Subcutaneous adipose tissue (tissue), 4 donors: ENCODE measurements around the gene FHOD3. TPM values are rescaled to one million over a fixed set of nuclear protein-coding genes. Genes with fewer than 3 reads are reported as not detected.

Experiments
- total RNA-seq, 4 donors: library from RNA; depleted of rRNA; stranded (reverse); fragments of >200 nt; gene quantifications; one replicate each; pipeline ENCODE4 v1.1.0, GENCODE V29; 2016
- TF ChIP-seq, protein P1 (sequence below): fragments of 450-650 bp; IDR thresholded peaks from one replicate; pipeline ENCODE4 v1.5.1; 2016; ENCODE audit warnings: low read depth, mild to moderate bottlenecking, control low read depth, antibody characterized with exemption, moderate library complexity

The FHOD3 gene
- total RNA-seq, 4 donors from 2014 or later, result 1.5 to 5.4 (median 3.3) TPM

DNA sequence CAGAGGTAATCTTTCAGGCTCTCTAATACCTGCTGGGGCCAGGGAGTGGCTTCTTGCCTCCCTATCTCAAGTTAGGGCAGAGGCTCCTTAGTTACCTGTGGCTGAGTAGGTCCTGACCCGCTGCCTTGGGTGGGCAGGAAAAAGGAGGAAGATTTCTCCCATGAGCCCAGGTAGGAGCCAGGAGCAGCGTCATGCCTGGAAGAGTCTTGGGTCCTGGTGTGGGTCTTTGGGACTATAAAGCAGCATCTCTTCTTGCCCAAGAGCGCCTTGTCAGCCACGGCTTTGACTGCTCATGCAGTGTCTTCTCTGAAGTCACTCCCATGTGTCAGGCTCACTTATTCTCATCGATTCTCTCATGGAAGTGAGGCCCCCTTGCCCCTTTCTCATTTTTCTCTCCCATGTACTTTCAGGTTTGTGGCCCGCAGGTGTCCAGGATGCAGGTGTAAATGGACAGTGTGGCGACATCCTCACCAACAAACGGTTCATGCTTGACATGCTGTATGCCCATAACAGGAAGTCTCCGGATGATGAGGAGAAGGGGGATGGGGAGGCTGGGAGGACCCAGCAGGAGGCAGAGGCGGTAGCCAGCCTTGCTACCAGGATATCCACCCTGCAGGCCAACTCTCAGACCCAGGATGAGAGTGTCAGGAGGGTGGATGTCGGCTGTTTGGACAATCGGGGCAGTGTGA lies 420.1 kb downstream of the FHOD3 start:
- TF ChIP-seq, protein P1, sequence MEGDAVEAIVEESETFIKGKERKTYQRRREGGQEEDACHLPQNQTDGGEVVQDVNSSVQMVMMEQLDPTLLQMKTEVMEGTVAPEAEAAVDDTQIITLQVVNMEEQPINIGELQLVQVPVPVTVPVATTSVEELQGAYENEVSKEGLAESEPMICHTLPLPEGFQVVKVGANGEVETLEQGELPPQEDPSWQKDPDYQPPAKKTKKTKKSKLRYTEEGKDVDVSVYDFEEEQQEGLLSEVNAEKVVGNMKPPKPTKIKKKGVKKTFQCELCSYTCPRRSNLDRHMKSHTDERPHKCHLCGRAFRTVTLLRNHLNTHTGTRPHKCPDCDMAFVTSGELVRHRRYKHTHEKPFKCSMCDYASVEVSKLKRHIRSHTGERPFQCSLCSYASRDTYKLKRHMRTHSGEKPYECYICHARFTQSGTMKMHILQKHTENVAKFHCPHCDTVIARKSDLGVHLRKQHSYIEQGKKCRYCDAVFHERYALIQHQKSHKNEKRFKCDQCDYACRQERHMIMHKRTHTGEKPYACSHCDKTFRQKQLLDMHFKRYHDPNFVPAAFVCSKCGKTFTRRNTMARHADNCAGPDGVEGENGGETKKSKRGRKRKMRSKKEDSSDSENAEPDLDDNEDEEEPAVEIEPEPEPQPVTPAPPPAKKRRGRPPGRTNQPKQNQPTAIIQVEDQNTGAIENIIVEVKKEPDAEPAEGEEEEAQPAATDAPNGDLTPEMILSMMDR, result no peak

GRCh38 chr18:36718705-36719328 lies 421.3 kb downstream of the FHOD3 start:
- TF ChIP-seq, protein P1, result no peak

DNA sequence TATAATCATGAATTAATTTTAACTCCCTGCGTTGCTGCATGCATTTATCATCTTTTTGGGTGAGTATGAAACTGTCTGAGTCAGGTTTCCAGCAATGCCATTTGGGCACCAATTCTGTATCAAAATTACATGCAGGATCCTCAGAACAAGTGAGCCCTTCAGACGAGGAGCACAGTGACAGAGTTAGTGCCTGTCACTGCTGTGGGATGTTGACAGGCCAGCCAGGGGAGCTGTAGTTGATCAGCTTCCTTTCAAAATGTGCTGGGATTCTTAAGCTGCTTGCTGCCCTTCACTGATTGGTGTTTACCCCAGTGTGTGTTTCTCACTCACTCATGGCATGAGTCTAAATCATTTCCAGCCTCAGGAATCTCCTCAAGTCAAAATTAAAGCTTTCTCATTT lies 422.1 kb downstream of the FHOD3 start:
- TF ChIP-seq, protein P1, result no peak

- TF ChIP-seq, protein P1, result no peak
Observed at GRCh38 chr18:36724169-36724568, 426.7 kb downstream of the FHOD3 start.

DNA sequence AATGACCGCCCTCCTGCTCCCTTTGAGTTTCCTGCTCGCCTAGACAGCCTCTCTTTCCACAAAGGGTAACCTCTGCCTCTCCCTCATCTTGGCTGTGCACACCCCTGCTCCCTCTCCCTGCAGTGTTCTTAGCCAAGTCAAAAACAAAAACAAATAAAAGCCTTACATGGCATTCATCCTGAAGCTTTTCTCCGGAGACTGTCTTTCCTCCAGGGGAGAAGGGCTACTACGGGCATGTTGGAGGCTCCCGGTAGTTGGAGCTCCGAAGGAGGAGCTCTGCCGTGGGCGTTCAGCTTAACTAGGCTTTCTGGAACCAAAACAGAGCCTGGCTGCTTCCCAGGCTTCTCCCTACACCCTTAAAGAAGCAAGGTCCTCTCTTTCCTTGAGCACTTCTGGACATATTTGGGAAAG lies 427.1 kb downstream of the FHOD3 start:
- TF ChIP-seq, protein P1, result no peak

- TF ChIP-seq, protein P1, result no peak
Observed at GRCh38 chr18:36728345-36728744, 430.8 kb downstream of the FHOD3 start.

- TF ChIP-seq, protein P1, result no peak
Observed at GRCh38 chr18:36729197-36729596, 431.7 kb downstream of the FHOD3 start.
